ENCODE data around the gene MAML2. TPM values are rescaled to one million over a fixed set of nuclear protein-coding genes. Genes with fewer than 3 reads are reported as not detected.

The MAML2 gene
- total RNA-seq, 6 experiments from 2014 or later: 24.9 to 30.8 (median 28.3) TPM

DNA sequence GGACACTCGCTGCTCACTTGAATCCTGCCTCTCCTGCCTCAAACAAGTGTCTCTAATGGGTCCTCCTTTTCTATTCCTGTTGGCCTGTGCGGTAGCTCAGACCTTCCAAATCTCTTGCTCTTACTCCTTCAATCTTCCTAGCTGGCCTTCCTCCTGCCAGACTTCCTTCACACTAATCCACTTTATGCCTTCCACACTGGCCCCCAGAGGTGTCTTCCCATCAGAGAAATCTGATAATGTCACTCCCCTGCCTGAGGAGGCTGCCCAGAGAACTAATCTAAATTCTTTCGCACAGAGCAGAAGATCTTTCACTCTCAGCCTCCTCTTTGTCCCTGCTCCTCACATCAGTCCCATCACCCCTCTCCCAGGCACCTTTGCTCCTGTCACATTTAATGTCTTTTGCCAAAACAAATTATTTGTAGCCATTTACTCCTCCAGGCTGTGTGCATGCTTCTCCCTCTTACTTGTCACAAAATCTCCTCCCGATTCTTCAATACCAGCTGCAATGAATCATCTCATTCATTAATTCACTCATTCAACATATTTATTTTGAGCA is 175.7 kb downstream of the MAML2 start:
- TF ChIP-seq, protein P1, sequence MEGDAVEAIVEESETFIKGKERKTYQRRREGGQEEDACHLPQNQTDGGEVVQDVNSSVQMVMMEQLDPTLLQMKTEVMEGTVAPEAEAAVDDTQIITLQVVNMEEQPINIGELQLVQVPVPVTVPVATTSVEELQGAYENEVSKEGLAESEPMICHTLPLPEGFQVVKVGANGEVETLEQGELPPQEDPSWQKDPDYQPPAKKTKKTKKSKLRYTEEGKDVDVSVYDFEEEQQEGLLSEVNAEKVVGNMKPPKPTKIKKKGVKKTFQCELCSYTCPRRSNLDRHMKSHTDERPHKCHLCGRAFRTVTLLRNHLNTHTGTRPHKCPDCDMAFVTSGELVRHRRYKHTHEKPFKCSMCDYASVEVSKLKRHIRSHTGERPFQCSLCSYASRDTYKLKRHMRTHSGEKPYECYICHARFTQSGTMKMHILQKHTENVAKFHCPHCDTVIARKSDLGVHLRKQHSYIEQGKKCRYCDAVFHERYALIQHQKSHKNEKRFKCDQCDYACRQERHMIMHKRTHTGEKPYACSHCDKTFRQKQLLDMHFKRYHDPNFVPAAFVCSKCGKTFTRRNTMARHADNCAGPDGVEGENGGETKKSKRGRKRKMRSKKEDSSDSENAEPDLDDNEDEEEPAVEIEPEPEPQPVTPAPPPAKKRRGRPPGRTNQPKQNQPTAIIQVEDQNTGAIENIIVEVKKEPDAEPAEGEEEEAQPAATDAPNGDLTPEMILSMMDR (IDR thresholded peaks at IDR 0.05): no peak
- no peaks in the 10 kb centered on the region for H3K9me3 Mint-ChIP-seq
- DNase-seq: no peak
- H3K4me1 Mint-ChIP-seq (ENCODE audit: low read depth): peaks cover 91% of the 10 kb centered on the region
- peaks cover 3% of the 10 kb centered on the region for H3K27me3 Mint-ChIP-seq (ENCODE audit: insufficient read depth)
- no peak overlapping the region; the same call in 1 of the 2 replicates for H3K4me3 Mint-ChIP-seq
- H3K36me3 Mint-ChIP-seq (ENCODE audit: low read depth): peaks cover 18% of the 10 kb centered on the region
- H3K27ac Mint-ChIP-seq: peak overlapping the region; percentile 96

DNA sequence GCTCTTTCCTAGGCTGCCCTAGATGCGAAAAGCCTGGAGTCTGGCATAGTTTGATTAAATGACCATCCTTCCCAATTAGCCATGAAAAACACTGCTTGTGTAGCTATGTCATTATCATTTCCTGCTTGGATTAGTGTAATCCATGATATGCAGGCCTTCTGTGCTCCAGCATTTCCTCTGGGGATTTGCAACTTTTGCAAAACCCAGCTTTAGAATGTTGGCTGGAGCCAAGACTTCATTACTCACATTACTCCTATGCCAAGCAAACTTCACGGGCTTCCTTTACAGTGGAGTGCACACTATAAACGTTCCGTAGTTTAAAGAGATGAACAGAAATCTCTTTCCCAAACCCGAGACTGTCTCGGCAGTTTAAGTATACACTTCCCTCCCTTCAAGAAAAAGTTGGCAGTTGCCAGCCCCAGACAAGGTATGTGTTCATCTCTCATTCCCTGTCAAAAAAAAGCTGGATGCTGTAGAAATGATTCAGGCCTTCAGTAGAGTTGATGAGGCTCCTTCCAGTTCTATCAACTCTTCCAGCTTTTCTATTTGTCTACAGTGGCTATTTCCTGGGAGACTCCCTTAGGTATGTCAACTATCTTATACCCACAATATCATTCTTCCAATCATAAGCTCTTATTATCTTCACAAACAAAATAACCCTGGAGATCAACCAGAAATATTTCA is 180.0 kb downstream of the MAML2 start:
- H3K4me3 Mint-ChIP-seq: peak overlapping the region; percentile 77

GRCh38 chr11:96161307-96162089 is 181.5 kb downstream of the MAML2 start:
- peaks cover 5% of the 10 kb centered on the region; the same call in 1 of the 2 replicates for H3K36me3 Mint-ChIP-seq (ENCODE audit: low read depth)
- no peaks in the 10 kb centered on the region for H3K9me3 Mint-ChIP-seq
- TF ChIP-seq, protein P1 (IDR thresholded peaks at IDR 0.05): no peak
- H3K4me1 Mint-ChIP-seq (ENCODE audit: low read depth): peaks cover 95% of the 10 kb centered on the region
- H3K27ac Mint-ChIP-seq: peak overlapping the region; percentile 85
- no peaks in the 10 kb centered on the region; the same call in 1 of the 2 replicates for H3K27me3 Mint-ChIP-seq (ENCODE audit: insufficient read depth)
- H3K4me3 Mint-ChIP-seq: peak overlapping the region; percentile 78
- peak; percentile 67 for DNase-seq

More for the DNA sequence above, 180.0 kb downstream of the MAML2 start:
- DNase-seq: peak; percentile 89
- TF ChIP-seq, protein P1 (IDR thresholded peaks at IDR 0.05): no peak
- Mint-ChIP-seq H3K9me3 (no peaks in the 10 kb centered on the region), H3K27me3 (ENCODE audit: insufficient read depth) (no peaks in the 10 kb centered on the region; the same call in 1 of the 2 replicates), H3K36me3 (ENCODE audit: low read depth) (peaks cover 5% of the 10 kb centered on the region; the same call in 1 of the 2 replicates), H3K27ac (peak overlapping the region; percentile 87), H3K4me1 (ENCODE audit: low read depth) (peaks cover 95% of the 10 kb centered on the region)

GRCh38 chr11:96160732-96161306 is 182.2 kb downstream of the MAML2 start:
- TF ChIP-seq, protein P1 (IDR thresholded peaks at IDR 0.05): no peak
- Mint-ChIP-seq H3K4me1 (ENCODE audit: low read depth) (peaks cover 95% of the 10 kb centered on the region), H3K27me3 (ENCODE audit: insufficient read depth) (no peaks in the 10 kb centered on the region), H3K9me3 (no peaks in the 10 kb centered on the region), H3K4me3 (peak overlapping the region; percentile 78), H3K36me3 (ENCODE audit: low read depth) (peaks cover 5% of the 10 kb centered on the region; the same call in 1 of the 2 replicates), H3K27ac (peak overlapping the region; percentile 85)
- no peak for DNase-seq

DNA sequence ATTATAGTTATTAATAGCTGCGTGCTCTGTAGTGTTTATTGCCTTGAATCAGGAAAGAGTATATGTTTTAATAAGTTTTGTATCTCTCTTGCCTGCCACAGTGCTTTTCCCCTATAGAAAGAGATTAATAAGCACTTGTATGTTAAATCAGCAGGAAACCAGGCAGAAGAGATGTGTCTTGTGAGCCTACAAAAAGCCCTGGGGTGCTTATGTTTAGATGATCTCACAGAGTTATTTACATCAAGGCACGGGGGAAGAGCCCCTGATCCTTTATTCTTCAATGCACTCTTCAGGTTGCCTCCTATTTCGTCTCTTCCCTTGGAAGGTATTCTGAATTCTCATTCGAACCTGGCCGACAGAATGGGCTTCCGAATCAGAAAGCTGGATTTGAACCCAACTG is 183.0 kb downstream of the MAML2 start:
- no peak for DNase-seq
- H3K27ac Mint-ChIP-seq: peak overlapping the region; percentile 85
- TF ChIP-seq, protein P1 (IDR thresholded peaks at IDR 0.05): no peak
- H3K36me3 Mint-ChIP-seq (ENCODE audit: low read depth): peaks cover 5% of the 10 kb centered on the region; the same call in 1 of the 2 replicates
- H3K27me3 Mint-ChIP-seq (ENCODE audit: insufficient read depth): no peaks in the 10 kb centered on the region
- H3K9me3 Mint-ChIP-seq: no peaks in the 10 kb centered on the region
- peaks cover 96% of the 10 kb centered on the region for H3K4me1 Mint-ChIP-seq (ENCODE audit: low read depth)
- no peak overlapping the region for H3K4me3 Mint-ChIP-seq
